Mesothelial cell of epicardium (in vitro differentiated cells): ENCODE measurements around the gene CAPN15. TPM values are rescaled to one million over a fixed set of nuclear protein-coding genes. Genes with fewer than 3 reads are reported as not detected.
A peak's percentile ranks its signal among the peaks of the same experiment; 100 is the strongest.

ENCODE experiments used
- DNase-seq, 2 experiments: peaks; one replicate each; pipeline ENCODE4 v3.0.0; 2021; ENCODE audit warnings: low spot score in 2 of 2; ENCODE audit not compliant: unreplicated experiment in 2 of 2
- H3K27ac Mint-ChIP-seq: 2 replicates; pipeline ENCODE4 v1.8.0; 2021; ENCODE audit warnings: mixed read lengths
- H3K27me3 Mint-ChIP-seq: 2 replicates; pipeline ENCODE4 v1.8.0; 2021; ENCODE audit warnings: low read depth, mixed read lengths
- H3K36me3 Mint-ChIP-seq: 2 replicates; pipeline ENCODE4 v1.8.0; 2021; ENCODE audit warnings: mixed read lengths
- H3K4me1 Mint-ChIP-seq: 2 replicates; pipeline ENCODE4 v1.8.0; 2021; ENCODE audit warnings: mixed read lengths
- H3K4me3 Mint-ChIP-seq: 2 replicates; pipeline ENCODE4 v1.8.0; 2021; ENCODE audit warnings: mild to moderate bottlenecking, moderate library complexity, mixed read lengths
- H3K9me3 Mint-ChIP-seq: 2 replicates; pipeline ENCODE4 v1.8.0; 2021; ENCODE audit warnings: mixed read lengths
- CTCF ChIP-seq: fragments of 200-600 bp; sonication (generic); IDR thresholded peaks from one replicate; pipeline ENCODE4 v1.5.0; 2021; ENCODE audit warnings: antibody characterized with exemption; ENCODE audit not compliant: unreplicated experiment
- total RNA-seq: library from RNA; stranded (reverse); gene quantifications from 3 replicates; pipeline ENCODE4 v1.2.1, GENCODE V29; 2021

Gene CAPN15
- total RNA-seq, 1 donor from 2014 or later, result 49.1 TPM

- no peak for TF ChIP-seq CTCF
These were observed 32.7 kb downstream of the CAPN15 start, which contains the start of gene PRR35 for GRCh38 chr16:560204-560700. PRR35 (plus strand) TSS chr16:560394; CDS start chr16:563295, 2,901 bp downstream.

GRCh38 chr16:560701-561412, 33.3 kb downstream of the CAPN15 start:
- DNase-seq, result no peak
- TF ChIP-seq CTCF, result no peak
- H3K9me3 Mint-ChIP-seq, result no peaks in the 10 kb centered on the region
- H3K27ac Mint-ChIP-seq, result no peak overlapping the region
- no peak overlapping the region for H3K4me3 Mint-ChIP-seq
- H3K27me3 Mint-ChIP-seq, result peaks cover 46% of the 10 kb centered on the region
- peaks cover 8% of the 10 kb centered on the region for H3K4me1 Mint-ChIP-seq
- no peaks in the 10 kb centered on the region for H3K36me3 Mint-ChIP-seq

More at GRCh38 chr16:560204-560700, 32.7 kb downstream of the CAPN15 start, which contains the start of gene PRR35:
- H3K27ac Mint-ChIP-seq, result no peak within 1 kb of the TSS
- H3K9me3 Mint-ChIP-seq, result no peaks in the 10 kb centered on the region
- peak within 1 kb of the TSS; percentile 60 for H3K4me3 Mint-ChIP-seq
- H3K4me1 Mint-ChIP-seq, result peaks cover 3% of the 10 kb centered on the region
- H3K27me3 Mint-ChIP-seq, result peaks cover 46% of the 10 kb centered on the region
- no peaks in the 10 kb centered on the region for H3K36me3 Mint-ChIP-seq
- DNase-seq, result no peak

DNA sequence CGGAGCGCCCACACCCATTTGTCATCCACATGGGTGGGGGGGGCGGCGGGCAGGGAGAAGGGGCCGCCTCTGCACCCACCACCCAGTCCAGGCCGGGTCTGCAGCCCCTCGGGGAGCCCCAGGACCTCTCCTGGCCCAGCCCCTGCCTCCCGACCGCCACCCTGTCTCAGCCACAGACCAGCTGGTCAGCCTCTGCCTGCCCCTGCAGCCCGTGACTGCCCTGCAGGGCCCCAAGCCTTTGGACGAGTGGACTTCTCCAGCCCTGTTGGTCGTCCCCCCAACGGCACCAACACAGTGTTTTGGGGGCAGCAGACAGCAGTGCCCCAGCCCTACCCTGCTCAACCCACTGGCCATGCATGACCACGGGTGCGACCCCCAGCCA, 33.9 kb downstream of the CAPN15 start:
- H3K27ac Mint-ChIP-seq, result no peak overlapping the region
- no peak overlapping the region for H3K4me3 Mint-ChIP-seq
- H3K36me3 Mint-ChIP-seq, result no peaks in the 10 kb centered on the region
- peaks cover 46% of the 10 kb centered on the region for H3K27me3 Mint-ChIP-seq
- no peak for DNase-seq
- TF ChIP-seq CTCF, result no peak
- H3K9me3 Mint-ChIP-seq, result no peaks in the 10 kb centered on the region
- H3K4me1 Mint-ChIP-seq, result peaks cover 11% of the 10 kb centered on the region

- Mint-ChIP-seq H3K4me1 (peaks cover 19% of the 10 kb centered on the region), H3K4me3 (no peak overlapping the region), H3K9me3 (no peaks in the 10 kb centered on the region), H3K36me3 (no peaks in the 10 kb centered on the region), H3K27me3 (peaks cover 43% of the 10 kb centered on the region), H3K27ac (no peak overlapping the region)
- no peak for TF ChIP-seq CTCF
- no peak for DNase-seq
These were observed 34.7 kb downstream of the CAPN15 start for GRCh38 chr16:561957-562938.

GRCh38 chr16:563072-563644, 35.6 kb downstream of the CAPN15 start:
- no peak for DNase-seq
- Mint-ChIP-seq H3K27ac (no peak overlapping the region), H3K9me3 (no peaks in the 10 kb centered on the region), H3K4me1 (peaks cover 19% of the 10 kb centered on the region), H3K36me3 (no peaks in the 10 kb centered on the region), H3K4me3 (no peak overlapping the region), H3K27me3 (peaks cover 34% of the 10 kb centered on the region)
- no peak for TF ChIP-seq CTCF
